K562 treated with DMSO at 1 percent for 24 hours (cell line): ENCODE measurements around the gene TRIM15. TPM values are rescaled to one million over a fixed set of nuclear protein-coding genes. Genes with fewer than 3 reads are reported as not detected.

ENCODE experiments used
- total RNA-seq: library from RNA; unstranded; fragments of 300-600 nt; gene quantifications from 2 replicates; pipeline ENCODE4 v1.2.3, GENCODE V29; 2022; ENCODE audit warnings: low read depth; ENCODE audit not compliant: insufficient read depth

The TRIM15 gene
- 0.38 TPM in 2 replicates for total RNA-seq

GRCh38 chr6:30163090-30163917 lies at the start of gene TRIM15:
TSS of gene TRIM15 (plus strand) at chr6:30163546. CDS start at chr6:30163685, 139 bp downstream.

GRCh38 chr6:30135757-30136156 lies 27.6 kb upstream of the TRIM15 start, which contains the start of gene TRIM40:
TSS of gene TRIM40 (plus strand) at chr6:30136140. CDS start at chr6:30137037, 897 bp downstream.

GRCh38 chr6:30160785-30161531 lies 2.4 kb upstream of the TRIM15 start, which contains the start of gene TRIM10:
TSS of gene TRIM10 (minus strand) at chr6:30161211. CDS start at chr6:30160858, 353 bp downstream.

GRCh38 chr6:30212865-30213666 lies 49.7 kb downstream of the TRIM15 start, which contains the start of gene TRIM26:
TSS of gene TRIM26 (minus strand) at chr6:30213406. CDS start at chr6:30199103, 14,303 bp downstream.

Other genes with a start within 250 kb of the TRIM15 start
- 0.29 TPM in 1 of 2 replicates, not detected in the other for gene HLA-A, start 221.0 kb upstream of the TRIM15 start, total RNA-seq
- 75.5 and 77.3 TPM in 2 replicates for gene POLR1H, start 102.3 kb upstream of the TRIM15 start, total RNA-seq
- 52.1 and 57.9 TPM in 2 replicates for gene PPP1R11, start 96.3 kb upstream of the TRIM15 start, total RNA-seq
- gene RNF39, start 87.8 kb upstream of the TRIM15 start, total RNA-seq: 4.1 TPM in 2 replicates
- gene TRIM31, start 50.5 kb upstream of the TRIM15 start, total RNA-seq: not detected in 2 replicates
- gene TRIM40, start 27.4 kb upstream of the TRIM15 start, total RNA-seq: not detected in 2 replicates
- gene TRIM10, start 2.3 kb upstream of the TRIM15 start, total RNA-seq: 0.39 TPM in 1 of 2 replicates, not detected in the other
- gene TRIM26, start 49.9 kb downstream of the TRIM15 start, total RNA-seq: 13.6 and 14.5 TPM in 2 replicates
- gene TRIM39, start 163.4 kb downstream of the TRIM15 start, total RNA-seq: 12.0 and 12.8 TPM in 2 replicates
- gene RPP21, start 181.6 kb downstream of the TRIM15 start, total RNA-seq: 245 and 290 TPM in 2 replicates